ENCODE results near the gene ANLN. TPM values are rescaled to one million over a fixed set of nuclear protein-coding genes. Genes with fewer than 3 reads are reported as not detected.

Gene ANLN
- total RNA-seq, 1 experiment from 2014 or later = 130 TPM

DNA sequence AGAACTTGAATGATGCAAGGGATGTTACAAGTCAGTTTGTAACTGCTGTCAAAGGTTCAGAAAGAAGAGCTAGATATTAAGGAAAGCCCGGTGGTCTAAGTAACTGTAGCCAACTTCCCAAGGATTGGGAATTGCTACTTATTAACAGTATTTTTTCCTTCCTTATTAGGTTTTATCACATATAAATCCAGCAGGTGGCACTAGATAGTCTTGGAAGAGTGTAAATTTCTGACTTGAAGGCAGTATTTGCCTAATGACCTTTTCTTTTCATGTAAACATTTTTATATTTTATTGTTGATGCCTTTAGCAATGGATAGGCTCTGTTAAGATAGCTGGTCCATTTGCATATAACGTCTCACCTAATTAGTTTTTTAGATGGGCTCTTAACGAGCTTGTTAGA is 51.2 kb downstream of the ANLN start:
- RAD21 ChIA-PET (ENCODE audit: low non-redundant PET in 1 of 2, low total read pairs in 2 of 2, uncharacterized antibody in 2 of 2, unreplicated experiment in 2 of 2) = no interaction called here

More for the DNA sequence above, 51.2 kb downstream of the ANLN start:
- Histone ChIP-seq H4K20me1 (ENCODE audit: insufficient read depth) (no peaks in the 10 kb centered on the region), H2AFZ (ENCODE audit: low read depth, low read length, poor library complexity, severe bottlenecking) (no peak overlapping the region), H3K9me3 (ENCODE audit: control insufficient read depth in 1 of 2, insufficient read depth in 1 of 2, low read depth in 1 of 2, low read length in 2 of 2) (no peaks in the 10 kb centered on the region), H3K36me3 (ENCODE audit: control insufficient read depth in 1 of 2, insufficient read depth in 2 of 2, low read length in 2 of 2) (peaks cover 34 to 64% of the 10 kb centered on the region in 2 experiments), H3K9ac (ENCODE audit: low read length) (no peak overlapping the region), H3K4me2 (ENCODE audit: low read length) (no peak overlapping the region), H3K9me2 (ENCODE audit: insufficient read depth) (no peaks in the 10 kb centered on the region), H3K27me3 (ENCODE audit: insufficient read depth, low read length) (no peaks in the 10 kb centered on the region), H3K4me3 (replicated peaks in 1 of 2; ENCODE audit: low read depth in 1 of 2, low read length in 2 of 2) (no peak overlapping the region), H3K4me1 (ENCODE audit: control insufficient read depth in 1 of 2, insufficient read depth in 2 of 2, low read length in 2 of 2) (no peaks in the 10 kb centered on the region), H3K27ac (ENCODE audit: low read depth, low read length) (no peak overlapping the region), H3K79me2 (ENCODE audit: insufficient read depth, low read length) (peaks cover 75% of the 10 kb centered on the region)
- BruUV-seq (replicated peaks) = no TSS peak
- ChIA-PET CTCF (interaction anchor here (1.0 to 2.1 kb wide), 8 partner anchors 12 to 760 kb away, joined by 3 to 13 read pairs (median 6); no protein-coding TSS in a partner anchor), POLR2A (interaction anchor here (0.6 kb wide), 1 partner anchor 16 kb away, joined by 3 read pairs; no protein-coding TSS in a partner anchor)
- ATAC-seq = peak; percentile 58; the same call in 1 of the 2 replicates
- DNase-seq (ENCODE audit: low read depth, low spot score) = peak; percentile 4
- intact Hi-C loops (cut with micrococcal nuclease) = loop anchor here (1.0 kb wide), 1 partner anchor 760 kb away; no protein-coding TSS in a partner anchor
- peak; percentile 33 for TF ChIP-seq RAD21 (IDR thresholded peaks at IDR 0.05; ENCODE audit: low read depth)
- peak; percentile 21 to 54 (median 23); a peak in 4 of 6 replicates for TF ChIP-seq CTCF (IDR thresholded peaks at IDR 0.05 in 2 of 3, conservative IDR thresholded peaks at IDR 0.05 in 1 of 3; ENCODE audit: borderline replicate concordance in 1 of 3, insufficient read depth in 1 of 3, low read depth in 2 of 3, low read length in 2 of 3)
- no peak for TF ChIP-seq YY1 (IDR thresholded peaks at IDR 0.05; ENCODE audit: extremely low read depth, insufficient replicate concordance, low read depth, low read length)
- TF ChIP-seq CBX3 (IDR thresholded peaks at IDR 0.05; ENCODE audit: low read depth) = no peak
- peak; percentile 16; the same call in 1 of the 2 replicates for TF ChIP-seq SRF (IDR thresholded peaks at IDR 0.05; ENCODE audit: low read depth)
- TF ChIP-seq POLR2A (IDR thresholded peaks at IDR 0.05; ENCODE audit: borderline replicate concordance, extremely low read depth, insufficient read depth, insufficient read length) = no peak
